Glutamatergic neuron (in vitro differentiated cells): ENCODE results near the gene FSD1. TPM values are rescaled to one million over a fixed set of nuclear protein-coding genes. Genes with fewer than 3 reads are reported as not detected.

ENCODE experiments used
- DNase-seq: peaks from one replicate; pipeline ENCODE4 v3.0.0; 2022
- H3K27ac Mint-ChIP-seq: one replicate; pipeline ENCODE4 v1.8.0; 2020; ENCODE audit warnings: mild to moderate bottlenecking, mixed read lengths, inconsistent platforms; ENCODE audit not compliant: unreplicated experiment
- H3K27me3 Mint-ChIP-seq: one replicate; pipeline ENCODE4 v1.8.0; 2020; ENCODE audit warnings: mild to moderate bottlenecking, moderate library complexity, mixed read lengths, inconsistent platforms; ENCODE audit not compliant: unreplicated experiment
- H3K36me3 Mint-ChIP-seq: one replicate; pipeline ENCODE4 v1.8.0; 2020; ENCODE audit warnings: mild to moderate bottlenecking, mixed read lengths, inconsistent platforms; ENCODE audit not compliant: unreplicated experiment
- H3K4me1 Mint-ChIP-seq: one replicate; pipeline ENCODE4 v1.8.0; 2020; ENCODE audit warnings: mild to moderate bottlenecking, low read depth, mixed read lengths, inconsistent platforms; ENCODE audit not compliant: unreplicated experiment
- H3K4me3 Mint-ChIP-seq: one replicate; pipeline ENCODE4 v1.8.0; 2020; ENCODE audit warnings: mild to moderate bottlenecking, mixed read lengths, inconsistent platforms; ENCODE audit not compliant: unreplicated experiment
- H3K9me3 Mint-ChIP-seq: one replicate; pipeline ENCODE4 v1.8.0; 2020; ENCODE audit warnings: mild to moderate bottlenecking, moderate library complexity, mixed read lengths, inconsistent platforms; ENCODE audit not compliant: unreplicated experiment
- total RNA-seq: library from RNA; stranded (reverse); fragmentation: NEBNext Ultra II Directional; extraction: Animal tissue kit (Norgen Biotek cat#: 25700); gene quantifications from one replicate; pipeline ENCODE4 v1.2.1, GENCODE V29; 2021; ENCODE audit not compliant: unreplicated experiment
- TF ChIP-seq, protein P1 (sequence below): fragments of 200-600 bp; sonication (generic); IDR thresholded peaks from one replicate; pipeline ENCODE4 v1.5.0; 2021; ENCODE audit not compliant: partially characterized antibody, unreplicated experiment

FSD1 gene
- total RNA-seq, 1 donor from 2014 or later, result 156 TPM

DNA sequence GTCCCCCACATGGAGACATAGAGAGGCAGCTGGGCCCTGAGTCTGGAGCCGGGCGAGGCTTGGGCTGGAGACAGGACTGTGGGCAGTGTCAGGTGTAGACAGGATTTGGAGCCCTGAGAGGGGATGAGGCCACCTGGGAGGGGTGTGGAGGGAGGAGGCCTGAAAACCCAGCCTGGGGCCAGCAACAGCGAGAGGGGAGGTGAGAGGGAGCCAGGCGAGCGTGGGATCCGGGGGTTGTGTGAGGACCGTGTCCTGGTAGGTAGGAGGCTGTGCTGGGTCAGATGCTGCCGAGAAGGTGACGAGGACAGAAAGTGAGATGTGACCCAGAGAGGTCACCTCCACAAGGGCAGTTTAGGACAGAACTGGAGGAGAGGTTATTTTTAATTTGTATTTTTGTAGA lies 46.3 kb downstream of the FSD1 start:
- Mint-ChIP-seq H3K36me3 (no peaks in the 10 kb centered on the region), H3K4me1 (no peaks in the 10 kb centered on the region), H3K4me3 (no peak overlapping the region), H3K27ac (no peak overlapping the region), H3K9me3 (no peaks in the 10 kb centered on the region), H3K27me3 (peaks cover 1% of the 10 kb centered on the region)
- no peak for DNase-seq
- TF ChIP-seq, protein P1, sequence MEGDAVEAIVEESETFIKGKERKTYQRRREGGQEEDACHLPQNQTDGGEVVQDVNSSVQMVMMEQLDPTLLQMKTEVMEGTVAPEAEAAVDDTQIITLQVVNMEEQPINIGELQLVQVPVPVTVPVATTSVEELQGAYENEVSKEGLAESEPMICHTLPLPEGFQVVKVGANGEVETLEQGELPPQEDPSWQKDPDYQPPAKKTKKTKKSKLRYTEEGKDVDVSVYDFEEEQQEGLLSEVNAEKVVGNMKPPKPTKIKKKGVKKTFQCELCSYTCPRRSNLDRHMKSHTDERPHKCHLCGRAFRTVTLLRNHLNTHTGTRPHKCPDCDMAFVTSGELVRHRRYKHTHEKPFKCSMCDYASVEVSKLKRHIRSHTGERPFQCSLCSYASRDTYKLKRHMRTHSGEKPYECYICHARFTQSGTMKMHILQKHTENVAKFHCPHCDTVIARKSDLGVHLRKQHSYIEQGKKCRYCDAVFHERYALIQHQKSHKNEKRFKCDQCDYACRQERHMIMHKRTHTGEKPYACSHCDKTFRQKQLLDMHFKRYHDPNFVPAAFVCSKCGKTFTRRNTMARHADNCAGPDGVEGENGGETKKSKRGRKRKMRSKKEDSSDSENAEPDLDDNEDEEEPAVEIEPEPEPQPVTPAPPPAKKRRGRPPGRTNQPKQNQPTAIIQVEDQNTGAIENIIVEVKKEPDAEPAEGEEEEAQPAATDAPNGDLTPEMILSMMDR, result no peak

DNA sequence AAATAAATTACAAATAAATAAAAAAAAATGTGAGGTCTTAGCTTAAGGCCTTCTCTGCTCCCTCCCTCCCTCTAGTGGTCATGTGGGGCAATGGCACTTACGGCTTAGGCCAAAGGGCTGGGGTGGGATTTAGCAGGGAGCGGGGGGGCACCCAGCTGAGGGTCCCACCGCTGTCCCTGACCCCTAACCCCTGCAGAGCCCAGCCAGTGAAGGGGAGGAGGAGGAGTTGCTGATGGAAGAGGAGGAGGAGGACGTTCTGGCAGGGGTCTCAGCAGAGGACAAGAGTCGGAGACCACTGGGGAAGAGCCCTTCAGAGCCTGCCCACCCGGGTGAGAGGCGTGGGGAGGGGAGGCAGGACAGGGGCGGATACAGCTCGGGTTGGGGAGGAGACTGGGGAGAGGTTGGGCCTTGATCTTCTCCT lies 48.3 kb downstream of the FSD1 start:
- H3K4me1 Mint-ChIP-seq, result no peaks in the 10 kb centered on the region

DNA sequence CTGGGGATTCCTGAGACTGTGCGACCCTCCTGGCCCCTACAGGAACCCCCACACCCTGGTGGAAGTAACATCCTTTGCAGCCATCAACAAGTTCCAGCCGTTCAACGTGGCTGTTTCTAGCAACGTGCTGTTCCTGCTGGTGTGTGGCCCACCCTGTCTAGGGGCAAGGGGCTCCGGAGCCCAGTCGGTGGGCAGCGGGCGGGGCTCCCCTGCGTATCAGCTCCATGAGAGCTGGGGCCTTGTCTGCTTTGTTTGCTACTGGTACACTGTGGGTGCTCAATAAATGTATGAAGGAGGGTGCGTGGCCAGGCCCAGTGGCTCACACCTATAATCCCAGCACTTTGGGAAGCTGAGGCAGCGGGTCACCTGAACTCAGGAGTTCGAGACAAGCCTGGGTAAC lies 49.9 kb downstream of the FSD1 start:
- H3K9me3 Mint-ChIP-seq, result peaks cover 1% of the 10 kb centered on the region
- no peaks in the 10 kb centered on the region for H3K36me3 Mint-ChIP-seq
- no peak for DNase-seq
- no peak overlapping the region for H3K27ac Mint-ChIP-seq
- no peaks in the 10 kb centered on the region for H3K4me1 Mint-ChIP-seq
- TF ChIP-seq, protein P1, result no peak
- H3K27me3 Mint-ChIP-seq, result peaks cover 4% of the 10 kb centered on the region
- H3K4me3 Mint-ChIP-seq, result no peak overlapping the region

More for the DNA sequence above, 48.3 kb downstream of the FSD1 start:
- no peaks in the 10 kb centered on the region for H3K36me3 Mint-ChIP-seq
- TF ChIP-seq, protein P1, result peak; percentile 95
- peak; percentile 75 for DNase-seq
- H3K4me3 Mint-ChIP-seq, result no peak overlapping the region
- H3K27me3 Mint-ChIP-seq, result peaks cover 1% of the 10 kb centered on the region
- H3K9me3 Mint-ChIP-seq, result peaks cover 1% of the 10 kb centered on the region
- H3K27ac Mint-ChIP-seq, result no peak overlapping the region

DNA sequence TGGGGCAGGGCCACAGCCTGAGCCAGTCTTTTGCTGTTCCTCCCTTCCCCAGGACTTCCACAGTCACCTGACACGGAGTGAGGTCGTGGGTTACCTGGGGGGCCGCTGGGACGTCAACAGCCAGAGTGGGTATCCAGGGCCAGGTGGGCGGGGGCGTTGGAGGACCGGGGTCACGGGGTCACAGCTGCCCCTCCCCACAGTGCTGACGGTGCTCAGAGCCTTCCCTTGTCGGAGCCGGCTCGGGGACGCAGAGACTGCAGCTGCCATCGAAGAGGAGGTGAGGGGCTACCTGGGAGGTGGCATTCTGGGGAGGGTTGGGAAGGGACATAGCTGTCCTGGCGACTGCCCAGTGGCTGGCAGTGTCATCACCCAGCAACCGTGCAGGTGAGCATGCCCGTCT lies 50.5 kb downstream of the FSD1 start:
- no peaks in the 10 kb centered on the region for H3K4me1 Mint-ChIP-seq
- H3K9me3 Mint-ChIP-seq, result peaks cover 1% of the 10 kb centered on the region
- H3K4me3 Mint-ChIP-seq, result no peak overlapping the region
- H3K27me3 Mint-ChIP-seq, result peaks cover 4% of the 10 kb centered on the region
- no peak overlapping the region for H3K27ac Mint-ChIP-seq
- no peaks in the 10 kb centered on the region for H3K36me3 Mint-ChIP-seq
- no peak for DNase-seq
- TF ChIP-seq, protein P1, result no peak

DNA sequence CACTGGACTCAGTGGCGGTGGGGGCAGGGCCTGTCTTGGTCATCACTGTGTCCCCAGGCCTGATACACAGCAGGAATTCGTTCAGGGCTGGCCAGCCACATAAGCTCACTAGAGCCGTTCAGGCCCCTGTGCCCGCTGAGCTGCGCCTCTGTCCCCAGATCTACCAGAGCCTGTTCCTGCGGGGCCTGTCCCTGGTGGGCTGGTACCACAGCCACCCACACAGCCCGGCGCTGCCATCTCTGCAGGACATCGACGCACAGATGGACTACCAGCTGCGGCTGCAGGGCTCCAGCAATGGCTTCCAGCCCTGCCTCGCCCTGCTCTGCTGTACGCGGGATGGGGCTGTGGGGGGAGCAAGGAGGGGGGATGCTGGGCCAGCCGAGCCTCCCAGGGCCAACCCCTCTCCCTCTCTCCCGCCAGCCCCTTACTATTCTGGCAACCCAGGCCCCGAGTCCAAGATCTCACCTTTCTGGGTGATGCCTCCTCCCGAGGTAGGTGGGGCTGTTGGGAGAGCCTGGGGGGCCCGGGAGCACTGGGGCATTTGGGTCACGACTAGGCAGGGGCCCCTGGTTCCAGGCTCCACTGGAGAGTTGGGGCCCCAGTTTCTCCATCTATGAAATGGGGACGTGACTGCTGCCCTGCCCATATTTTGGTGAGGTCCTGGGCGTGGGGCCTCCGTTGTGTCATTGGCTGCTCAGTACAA lies 52.8 kb downstream of the FSD1 start:
- no peak overlapping the region for H3K27ac Mint-ChIP-seq
- peaks cover 10% of the 10 kb centered on the region for H3K4me1 Mint-ChIP-seq
- H3K27me3 Mint-ChIP-seq, result peaks cover 11% of the 10 kb centered on the region
- TF ChIP-seq, protein P1, result no peak
- no peak for DNase-seq
- H3K36me3 Mint-ChIP-seq, result no peaks in the 10 kb centered on the region
- peaks cover 7% of the 10 kb centered on the region for H3K9me3 Mint-ChIP-seq
- no peak overlapping the region for H3K4me3 Mint-ChIP-seq
